Loucy (cell line): ENCODE data around the gene TSPEAR.

Experiments used
- CTCF ChIP-seq: fragments of 200-600 bp; sonication (generic); conservative IDR thresholded peaks from 2 replicates; pipeline ENCODE4 v1.5.1; 2014; ENCODE audit warnings: mild to moderate bottlenecking, antibody characterized with exemption, low read length
- EZH2phosphoT487 ChIP-seq: fragments of 200-600 bp; IDR thresholded peaks from 2 replicates; pipeline ENCODE4 v1.6.1; 2018; ENCODE audit warnings: antibody characterized with exemption, mild to moderate bottlenecking, moderate library complexity, borderline replicate concordance

- TF ChIP-seq CTCF (no peak), EZH2phosphoT487 (no peak)
Observed at GRCh38 chr21:44682580-44683151, 28.7 kb downstream of the TSPEAR start.
